Neutrophil (primary cell): ENCODE results near the gene NACC2.

ENCODE experiments used
- H3K27ac ChIP-seq: fragments of 200-600 bp; sonication (generic); 2 replicates; pipeline ENCODE4 v1.5.1; 2016; ENCODE audit warnings: mild to moderate bottlenecking, moderate library complexity
- H3K27me3 ChIP-seq: fragments of 200-600 bp; sonication (generic); 2 replicates; pipeline ENCODE4 v1.6.0; 2016; ENCODE audit warnings: mild to moderate bottlenecking
- H3K36me3 ChIP-seq: fragments of 200-600 bp; sonication (generic); 2 replicates; pipeline ENCODE4 v1.5.1; 2017
- H3K4me1 ChIP-seq, 2 experiments: fragments of 200-600 bp in 1 of 2; sonication (generic) in 1 of 2; 1 replicate in 1 of 2; 2 replicates in 1 of 2; pipeline versions ENCODE4 v1.5.1 to v1.6.1; 2013 to 2016; ENCODE audit warnings: low read depth in 1 of 2, low read length in 1 of 2, mild to moderate bottlenecking in 1 of 2, moderate library complexity in 1 of 2; ENCODE audit not compliant: control insufficient read depth in 1 of 2, insufficient read depth in 1 of 2
- H3K4me3 ChIP-seq, 2 experiments: fragments of 200-600 bp in 1 of 2; sonication (generic) in 1 of 2; 1 replicate in 1 of 2; 2 replicates in 1 of 2; pipeline ENCODE4 v1.5.1; 2013 to 2016; ENCODE audit warnings: low read depth in 1 of 2, low read length in 1 of 2, mild to moderate bottlenecking in 1 of 2, moderate library complexity in 1 of 2
- H3K9me3 ChIP-seq: fragments of 200-600 bp; sonication (generic); 2 replicates; pipeline ENCODE4 v1.5.1; 2016
- CTCF ChIP-seq: fragments of 200-600 bp; sonication (generic); IDR thresholded peaks from 2 replicates; pipeline ENCODE4 v1.5.1; 2016; ENCODE audit warnings: antibody characterized with exemption

The NACC2 gene

GRCh38 chr9:135989722-135990467, 105.2 kb downstream of the NACC2 start:
- Histone ChIP-seq H3K4me1 (peaks cover 29 to 44% of the 10 kb centered on the region in 2 experiments), H3K36me3 (no peaks in the 10 kb centered on the region), H3K9me3 (no peaks in the 10 kb centered on the region), H3K4me3 (no peak overlapping the region), H3K27me3 (peaks cover 46% of the 10 kb centered on the region), H3K27ac (no peak overlapping the region)
- TF ChIP-seq CTCF, result no peak

- Histone ChIP-seq H3K4me3 (no peak overlapping the region), H3K36me3 (no peaks in the 10 kb centered on the region), H3K27me3 (peaks cover 46% of the 10 kb centered on the region), H3K27ac (no peak overlapping the region), H3K9me3 (no peaks in the 10 kb centered on the region), H3K4me1 (peaks cover 29 to 40% of the 10 kb centered on the region in 2 experiments)
- no peak for TF ChIP-seq CTCF
Observed at GRCh38 chr9:135989157-135989556, 105.9 kb downstream of the NACC2 start.

- H3K27me3 ChIP-seq, result peaks cover 43% of the 10 kb centered on the region
- H3K27ac ChIP-seq, result no peak overlapping the region
- H3K4me1 ChIP-seq, result peaks cover 29 to 36% of the 10 kb centered on the region in 2 experiments
- H3K36me3 ChIP-seq, result no peaks in the 10 kb centered on the region
- H3K4me3 ChIP-seq, result no peak overlapping the region
- H3K9me3 ChIP-seq, result no peaks in the 10 kb centered on the region
- no peak for TF ChIP-seq CTCF
Observed at GRCh38 chr9:135988493-135988892, 106.6 kb downstream of the NACC2 start.

GRCh38 chr9:135987838-135988404, 107.2 kb downstream of the NACC2 start:
- no peak for TF ChIP-seq CTCF
- Histone ChIP-seq H3K4me1 (peaks cover 24 to 30% of the 10 kb centered on the region in 2 experiments), H3K27ac (no peak overlapping the region), H3K36me3 (no peaks in the 10 kb centered on the region), H3K4me3 (no peak overlapping the region), H3K27me3 (peaks cover 45% of the 10 kb centered on the region), H3K9me3 (no peaks in the 10 kb centered on the region)

GRCh38 chr9:135986605-135987004, 108.5 kb downstream of the NACC2 start:
- H3K9me3 ChIP-seq, result no peaks in the 10 kb centered on the region
- H3K27me3 ChIP-seq, result peaks cover 47% of the 10 kb centered on the region
- no peak for TF ChIP-seq CTCF
- H3K27ac ChIP-seq, result no peak overlapping the region
- H3K4me3 ChIP-seq, result no peak overlapping the region
- no peaks in the 10 kb centered on the region for H3K36me3 ChIP-seq
- peaks cover 11 to 17% of the 10 kb centered on the region in 2 experiments for H3K4me1 ChIP-seq
